Body of pancreas (tissue), 4 donors: ENCODE measurements around the gene PTPRJ.

Source experiments
- CTCF ChIP-seq, 7 experiments: fragments of 450-650 bp in 4 of 7; fragments of 200-600 bp in 3 of 7; sonication (generic) in 3 of 7; IDR thresholded peaks; one replicate each; pipeline ENCODE4 v1.5.1; 2016 to 2019; ENCODE audit warnings: antibody characterized with exemption in 7 of 7
- POLR2A ChIP-seq, 3 donors: fragments of 450-650 bp; IDR thresholded peaks; one replicate each; pipeline ENCODE4 v1.6.1; 2016; ENCODE audit warnings: antibody characterized with exemption in 3 of 3, mild to moderate bottlenecking in 2 of 3

- TF ChIP-seq CTCF (IDR thresholded peaks at IDR 0.05) (no peak), POLR2A (IDR thresholded peaks at IDR 0.05) (no peak)
Observed at GRCh38 chr11:47948137-47948536, 32.2 kb upstream of the PTPRJ start.
